GM23338 (cell line): Measurements from ENCODE around the gene IGFBP5. TPM values are rescaled to one million over a fixed set of nuclear protein-coding genes. Genes with fewer than 3 reads are reported as not detected.
A peak's percentile ranks its signal among the peaks of the same experiment; 100 is the strongest.

Source experiments
- ATAC-seq: fragments of 200-7000 bp; cut with Tn5 transposase; 3 replicates; pipeline ENCODE4 v1.9.1; 2020
- DNase-seq: peaks from one replicate; pipeline ENCODE4 v3.0.0-alpha.2; 2015; ENCODE audit warnings: low spot score
- H2AFZ ChIP-seq: fragments of 200-600 bp; sonication (generic); 2 replicates; pipeline ENCODE4 v1.8.0; 2016; ENCODE audit warnings: antibody characterized with exemption, mild to moderate bottlenecking, moderate library complexity
- H3F3A ChIP-seq: fragments of 200-600 bp; sonication (generic); replicated peaks from 2 replicates; pipeline ENCODE4 v1.8.0; 2017; ENCODE audit warnings: antibody characterized with exemption, mixed run types, low read depth
- H3K27ac ChIP-seq: fragments of 200-600 bp; sonication (generic); 2 replicates; pipeline ENCODE4 v1.6.1; 2016; ENCODE audit warnings: low read depth
- H3K27me3 ChIP-seq: fragments of 200-600 bp; sonication (generic); 2 replicates; pipeline ENCODE4 v1.8.0; 2016; ENCODE audit warnings: mild to moderate bottlenecking, mixed run types, moderate library complexity; ENCODE audit not compliant: insufficient read depth
- H3K36me3 ChIP-seq: fragments of 200-600 bp; sonication (generic); 2 replicates; pipeline ENCODE4 v1.8.0; 2016; ENCODE audit warnings: mild to moderate bottlenecking; ENCODE audit not compliant: insufficient read depth
- H3K4me1 ChIP-seq: fragments of 200-600 bp; sonication (generic); 2 replicates; pipeline ENCODE4 v1.8.0; 2016; ENCODE audit warnings: mild to moderate bottlenecking, moderate library complexity; ENCODE audit not compliant: insufficient read depth
- H3K4me2 ChIP-seq: fragments of 200-600 bp; sonication (generic); 2 replicates; pipeline ENCODE4 v1.7.1; 2017; ENCODE audit warnings: mixed run types
- H3K4me3 ChIP-seq: fragments of 200-600 bp; sonication (generic); 2 replicates; pipeline ENCODE4 v1.6.1; 2016; ENCODE audit warnings: mixed run types
- H3K79me2 ChIP-seq: fragments of 200-600 bp; sonication (generic); replicated peaks from 2 replicates; pipeline ENCODE4 v1.8.0; 2017; ENCODE audit warnings: mild to moderate bottlenecking; ENCODE audit not compliant: insufficient read depth
- H3K9me2 ChIP-seq: fragments of 200-600 bp; sonication (generic); 2 replicates; pipeline ENCODE4 v1.8.0; 2017; ENCODE audit not compliant: insufficient read depth
- H4K20me1 ChIP-seq: fragments of 200-600 bp; sonication (generic); replicated peaks from 2 replicates; pipeline ENCODE4 v1.8.0; 2017; ENCODE audit warnings: mild to moderate bottlenecking; ENCODE audit not compliant: insufficient read depth
- H3K27ac Mint-ChIP-seq: 2 replicates; pipeline ENCODE4 v1.8.0; 2020; ENCODE audit warnings: inconsistent platforms, mild to moderate bottlenecking, moderate library complexity, mixed read lengths
- H3K27me3 Mint-ChIP-seq: 3 replicates; pipeline ENCODE4 v1.8.0; 2022; ENCODE audit warnings: low read depth, mild to moderate bottlenecking, moderate library complexity, mixed read lengths, inconsistent platforms; ENCODE audit not compliant: insufficient read depth, poor library complexity
- H3K36me3 Mint-ChIP-seq: 3 replicates; pipeline ENCODE4 v1.8.0; 2021; ENCODE audit warnings: low read depth, mild to moderate bottlenecking, inconsistent platforms, moderate library complexity, mixed read lengths
- H3K4me1 Mint-ChIP-seq: 3 replicates; pipeline ENCODE4 v1.8.0; 2020; ENCODE audit warnings: mild to moderate bottlenecking, inconsistent platforms, mixed read lengths
- H3K4me3 Mint-ChIP-seq: 3 replicates; pipeline ENCODE4 v1.8.0; 2021; ENCODE audit warnings: moderate library complexity, mild to moderate bottlenecking, inconsistent platforms, mixed read lengths
- H3K9me3 Mint-ChIP-seq: 3 replicates; pipeline ENCODE4 v1.8.0; 2020; ENCODE audit warnings: moderate library complexity, mild to moderate bottlenecking, inconsistent platforms, mixed read lengths
- CREB1 ChIP-seq: fragments of 250-450 bp; sonication (Bioruptor Pico); IDR thresholded peaks from 2 replicates; pipeline ENCODE4 v1.5.0; 2020; ENCODE audit warnings: low read depth, mild to moderate bottlenecking, moderate library complexity
- CTCF ChIP-seq, 2 experiments: fragments of 200-600 bp in 1 of 2; sonication (generic) in 1 of 2; conservative IDR thresholded peaks; 2 replicates each; pipeline versions ENCODE4 v1.5.1 to v1.6.1; 2016 to 2017; ENCODE audit warnings: antibody characterized with exemption in 2 of 2, low read depth in 2 of 2, mild to moderate bottlenecking in 2 of 2, moderate library complexity in 1 of 2
- ETS1 ChIP-seq: IDR thresholded peaks from 2 replicates; pipeline ENCODE4 v1.6.1; 2016; ENCODE audit warnings: antibody characterized with exemption
- EZH2 ChIP-seq: fragments of 200-600 bp; sonication (generic); IDR thresholded peaks from one replicate; pipeline ENCODE4 v1.8.0; 2017; ENCODE audit warnings: antibody characterized with exemption, mild to moderate bottlenecking, low read depth; ENCODE audit not compliant: unreplicated experiment
- JUNB ChIP-seq: IDR thresholded peaks from one replicate; pipeline ENCODE4 v1.6.1; 2016; ENCODE audit warnings: antibody characterized with exemption; ENCODE audit not compliant: unreplicated experiment
- NANOG ChIP-seq: IDR thresholded peaks from 2 replicates; pipeline ENCODE4 v1.6.1; 2016; ENCODE audit warnings: antibody characterized with exemption, borderline replicate concordance
- POLR2AphosphoS5 ChIP-seq: IDR thresholded peaks from 2 replicates; pipeline ENCODE4 v1.6.1; 2016; ENCODE audit warnings: antibody characterized with exemption, low read depth
- REST ChIP-seq: IDR thresholded peaks from one replicate; pipeline ENCODE4 v1.6.1; 2018; ENCODE audit warnings: antibody characterized with exemption; ENCODE audit not compliant: unreplicated experiment
- STAT1 ChIP-seq: IDR thresholded peaks from one replicate; pipeline ENCODE4 v1.6.1; 2016; ENCODE audit warnings: antibody characterized with exemption; ENCODE audit not compliant: unreplicated experiment
- ZNF114 ChIP-seq: fragments of 250-450 bp; sonication (Bioruptor Pico); IDR thresholded peaks from 2 replicates; pipeline ENCODE4 v1.5.0; 2020; ENCODE audit warnings: mild to moderate bottlenecking, moderate library complexity
- ZNF331 ChIP-seq: fragments of 250-450 bp; sonication (Bioruptor Pico); IDR thresholded peaks from 2 replicates; pipeline ENCODE4 v1.5.0; 2020; ENCODE audit warnings: low read depth, mild to moderate bottlenecking, moderate library complexity
- ZNF462 ChIP-seq: fragments of 250-450 bp; sonication (Bioruptor Pico); IDR thresholded peaks from 2 replicates; pipeline ENCODE4 v1.5.0; 2020; ENCODE audit warnings: mild to moderate bottlenecking, moderate library complexity
- long read RNA-seq: library from polyadenylated mRNA; unstranded; transcript quantifications from one replicate; pipeline ENCODE4 v2.0.0, GENCODE V29; 2020; ENCODE audit not compliant: unreplicated experiment
- polyA plus RNA-seq: library from polyadenylated mRNA; unstranded; fragments of >200 nt; fragmentation: Nextera tagmentation; extraction: Ambion mirVana; gene quantifications from 2 replicates; pipeline ENCODE4 v1.2.1, GENCODE V29; 2016
- total RNA-seq: library from RNA; depleted of rRNA; stranded (reverse); fragments of >200 nt; shearing (Covaris generic); gene quantifications from 2 replicates; pipeline ENCODE4 v1.2.3, GENCODE V29; 2014; rRNA removed

IGFBP5 gene
- total RNA-seq: 0.74 and 2.5 TPM in 2 replicates
- polyA plus RNA-seq: 0.43 and 0.70 TPM in 2 replicates
- long read RNA-seq: 0 reads

GRCh38 chr2:216695401-216695821, at the start of gene IGFBP5:
IGFBP5 (minus strand) TSS chr2:216695549; CDS start chr2:216694775, 774 bp downstream.
- no peaks in the 10 kb centered on the region for H4K20me1 ChIP-seq
- H2AFZ ChIP-seq: peak within 1 kb of the TSS; percentile 76
- peaks cover 38% of the 10 kb centered on the region for H3K27me3 ChIP-seq
- H3K36me3 Mint-ChIP-seq: no peaks in the 10 kb centered on the region
- no peaks in the 10 kb centered on the region for H3K79me2 ChIP-seq
- peaks cover 16% of the 10 kb centered on the region for H3K4me1 ChIP-seq
- peaks cover 25% of the 10 kb centered on the region for H3K4me1 Mint-ChIP-seq
- 0 out of 2 replicates have a peak, but pooled peaks cover 4% of the 10 kb centered on the region for H3F3A ChIP-seq
- peak within 1 kb of the TSS; percentile 98 for H3K4me2 ChIP-seq
- H3K9me3 Mint-ChIP-seq: no peaks in the 10 kb centered on the region
- peaks cover 27% of the 10 kb centered on the region for H3K27me3 Mint-ChIP-seq
- DNase-seq (peak; percentile 94), ATAC-seq (peak; percentile 26)
- no peak within 1 kb of the TSS for H3K27ac Mint-ChIP-seq
- H3K36me3 ChIP-seq: no peaks in the 10 kb centered on the region
- peak within 1 kb of the TSS; percentile 84 for H3K4me3 Mint-ChIP-seq
- no peaks in the 10 kb centered on the region for H3K9me2 ChIP-seq
- H3K4me3 ChIP-seq: peak within 1 kb of the TSS; percentile 77
- TF ChIP-seq POLR2AphosphoS5: no peak
- peak; percentile 38 to 61 for TF ChIP-seq CTCF (conservative IDR thresholded peaks at IDR 0.05; ENCODE audit: low read depth in 2 of 2)
- TF ChIP-seq ETS1: no peak
- TF ChIP-seq EZH2: peak; percentile 47
- TF ChIP-seq ZNF331 (CRISPR knock-in tag): no peak
- no peak for TF ChIP-seq ZNF114 (CRISPR knock-in tag)
- TF ChIP-seq NANOG: no peak
- TF ChIP-seq STAT1: no peak
- no peak for TF ChIP-seq REST
- TF ChIP-seq CREB1 (CRISPR knock-in tag): 0 out of 2 replicates have a peak, but pooled peaks have one; percentile 5
- TF ChIP-seq ZNF462 (CRISPR knock-in tag): no peak
- TF ChIP-seq JUNB: no peak
- no peak within 1 kb of the TSS for H3K27ac ChIP-seq
